Caco-2 (cell line): ENCODE results near the gene RNF14. TPM values are rescaled to one million over a fixed set of nuclear protein-coding genes. Genes with fewer than 3 reads are reported as not detected.

ENCODE experiments used
- BruUV-seq: library from RNA; stranded (reverse); fragments of 400-500 nt; replicated peaks from 2 replicates; lab custom pipeline; 2021; lab: Mats Ljungman, UMichigan
- CTCF ChIA-PET: fragments of 300-600 bp; sonication (Branson Sonifier 250); formaldehyde crosslinking; loops from one replicate; lab custom pipeline; 2022; ENCODE audit warnings: antibody characterized with exemption; lab: Charles Lee
- POLR2A ChIA-PET: fragments of 300-600 bp; sonication (Branson Sonifier 250); formaldehyde crosslinking; loops from one replicate; lab custom pipeline; 2022; ENCODE audit warnings: antibody characterized with exemption; lab: Charles Lee
- DNase-seq, 2 experiments: peaks; one replicate each; pipeline versions ENCODE4 v3.0.0 to v3.0.0-alpha.2; 2020 to 2022
- H3K27me3 ChIP-seq: replicated peaks from 2 replicates; pipeline ENCODE4 v1.6.0; 2011; ENCODE audit warnings: low read length; ENCODE audit not compliant: control insufficient read depth, insufficient read depth
- H3K36me3 ChIP-seq: 2 replicates; pipeline ENCODE4 v1.5.1; 2011; ENCODE audit warnings: low read length; ENCODE audit not compliant: control insufficient read depth, insufficient read depth
- H3K4me1 ChIP-seq: fragments of 250-450 bp; sonication (Bioruptor Pico); 2 replicates; pipeline ENCODE4 v1.5.1; 2020; ENCODE audit warnings: mild to moderate bottlenecking
- H3K4me3 ChIP-seq: 2 replicates; pipeline ENCODE4 v1.5.1; 2011; ENCODE audit warnings: low read depth, mild to moderate bottlenecking, control low read depth, low read length
- H3K9me3 ChIP-seq: fragments of 250-450 bp; sonication (Bioruptor Pico); 2 replicates; pipeline ENCODE4 v1.5.1; 2020; ENCODE audit warnings: mild to moderate bottlenecking, moderate library complexity
- H3K27ac Mint-ChIP-seq: one replicate; pipeline ENCODE4 v1.8.0; 2022; ENCODE audit warnings: mixed read lengths; ENCODE audit not compliant: unreplicated experiment
- H3K27me3 Mint-ChIP-seq: one replicate; pipeline ENCODE4 v1.8.0; 2022; ENCODE audit warnings: mixed read lengths; ENCODE audit not compliant: insufficient read depth, unreplicated experiment
- H3K36me3 Mint-ChIP-seq: one replicate; pipeline ENCODE4 v1.8.0; 2022; ENCODE audit warnings: mild to moderate bottlenecking, mixed read lengths; ENCODE audit not compliant: insufficient read depth, unreplicated experiment
- H3K4me1 Mint-ChIP-seq: one replicate; pipeline ENCODE4 v1.8.0; 2022; ENCODE audit warnings: low read depth, mixed read lengths; ENCODE audit not compliant: unreplicated experiment
- H3K4me3 Mint-ChIP-seq: one replicate; pipeline ENCODE4 v1.8.0; 2022; ENCODE audit warnings: mild to moderate bottlenecking, moderate library complexity, mixed read lengths; ENCODE audit not compliant: unreplicated experiment
- H3K9me3 Mint-ChIP-seq: one replicate; pipeline ENCODE4 v1.8.0; 2022; ENCODE audit warnings: mixed read lengths; ENCODE audit not compliant: unreplicated experiment
- CTCF ChIP-seq, 2 experiments: fragments of 200-600 bp in 1 of 2; IDR thresholded peaks; 1 replicate in 1 of 2; 2 replicates in 1 of 2; pipeline versions ENCODE4 v1.5.1 to v1.8.0; 2011 to 2022; ENCODE audit warnings: antibody characterized with exemption in 1 of 2, control low read depth in 1 of 2, inconsistent platforms in 1 of 2, low read depth in 1 of 2, low read length in 1 of 2, mild to moderate bottlenecking in 1 of 2, moderate library complexity in 1 of 2; ENCODE audit not compliant: insufficient read depth in 1 of 2, severe bottlenecking in 1 of 2, unreplicated experiment in 1 of 2
- intact Hi-C: fragments of 100-400 bp; cut with micrococcal nuclease; formaldehyde crosslinking; loops from one replicate; pipeline ENCODE4 v1.10.0; 2022; ENCODE audit not compliant: unreplicated experiment
- total RNA-seq: library from RNA; stranded (reverse); gene quantifications from 2 replicates; pipeline ENCODE4 v1.2.3, GENCODE V29; 2022

RNF14 gene
- total RNA-seq, 1 experiment from 2014 or later: 38.7 TPM

DNA sequence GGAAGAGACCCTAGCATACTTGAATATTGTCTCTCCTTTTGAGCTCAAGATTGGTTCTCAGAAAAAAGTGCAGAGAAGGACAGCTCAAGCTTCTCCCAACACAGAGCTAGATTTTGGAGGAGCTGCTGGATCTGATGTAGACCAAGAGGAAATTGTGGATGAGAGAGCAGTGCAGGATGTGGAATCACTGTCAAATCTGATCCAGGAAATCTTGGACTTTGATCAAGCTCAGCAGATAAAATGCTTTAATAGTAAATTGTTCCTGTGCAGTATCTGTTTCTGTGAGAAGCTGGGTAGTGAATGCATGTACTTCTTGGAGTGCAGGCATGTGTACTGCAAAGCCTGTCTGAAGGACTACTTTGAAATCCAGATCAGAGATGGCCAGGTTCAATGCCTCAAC is 9.5 kb downstream of the RNF14 start:
- intact Hi-C loops: no loop called here
- DNase-seq: no peak
- H3K36me3 ChIP-seq: no peaks in the 10 kb centered on the region; the same call in 1 of the 2 replicates
- ChIA-PET POLR2A (no interaction called here), CTCF (interaction anchor here (0.7 kb wide), 1 partner anchor 23 kb away, joined by 3 read pairs; no protein-coding TSS in a partner anchor)
- Mint-ChIP-seq H3K27ac (no peak overlapping the region), H3K4me3 (no peak overlapping the region), H3K36me3 (peaks cover 50% of the 10 kb centered on the region), H3K9me3 (no peaks in the 10 kb centered on the region), H3K4me1 (no peaks in the 10 kb centered on the region), H3K27me3 (no peaks in the 10 kb centered on the region)
- H3K4me3 ChIP-seq: no peak overlapping the region
- BruUV-seq: no TSS peak
- no peaks in the 10 kb centered on the region for H3K9me3 ChIP-seq
- TF ChIP-seq CTCF (IDR thresholded peaks at IDR 0.05; ENCODE audit: insufficient read depth in 1 of 2, low read depth in 1 of 2, low read length in 1 of 2, severe bottlenecking in 1 of 2, unreplicated experiment in 1 of 2): no peak
- H3K27me3 ChIP-seq: no peaks in the 10 kb centered on the region
- H3K4me1 ChIP-seq: no peaks in the 10 kb centered on the region

GRCh38 chr5:141982626-141983025 is 13.7 kb downstream of the RNF14 start:
- intact Hi-C loops: no loop called here
- Mint-ChIP-seq H3K27me3 (no peaks in the 10 kb centered on the region), H3K27ac (no peak overlapping the region), H3K36me3 (peaks cover 53% of the 10 kb centered on the region), H3K9me3 (no peaks in the 10 kb centered on the region), H3K4me3 (no peak overlapping the region), H3K4me1 (no peaks in the 10 kb centered on the region)
- H3K4me3 ChIP-seq: no peak overlapping the region
- BruUV-seq: no TSS peak
- no peak for DNase-seq
- ChIA-PET CTCF (no interaction called here), POLR2A (interaction anchor here (0.6 kb wide), 1 partner anchor 148 kb away, joined by 3 read pairs; no protein-coding TSS in a partner anchor)
- no peak for TF ChIP-seq CTCF (IDR thresholded peaks at IDR 0.05; ENCODE audit: insufficient read depth in 1 of 2, low read depth in 1 of 2, low read length in 1 of 2, severe bottlenecking in 1 of 2, unreplicated experiment in 1 of 2)
- H3K36me3 ChIP-seq: no peaks in the 10 kb centered on the region; the same call in 1 of the 2 replicates
- H3K4me1 ChIP-seq: no peaks in the 10 kb centered on the region
- H3K9me3 ChIP-seq: no peaks in the 10 kb centered on the region
- H3K27me3 ChIP-seq: no peaks in the 10 kb centered on the region

- no peaks in the 10 kb centered on the region for H3K27me3 Mint-ChIP-seq
- no peaks in the 10 kb centered on the region for H3K4me1 ChIP-seq
- no peak for DNase-seq
- TF ChIP-seq CTCF (IDR thresholded peaks at IDR 0.05; ENCODE audit: insufficient read depth in 1 of 2, low read depth in 1 of 2, low read length in 1 of 2, severe bottlenecking in 1 of 2, unreplicated experiment in 1 of 2): no peak
- peaks cover 46% of the 10 kb centered on the region for H3K36me3 Mint-ChIP-seq
- CTCF ChIA-PET: no interaction called here
- no peaks in the 10 kb centered on the region for H3K4me1 Mint-ChIP-seq
- no peak overlapping the region for H3K27ac Mint-ChIP-seq
- no peak overlapping the region for H3K4me3 Mint-ChIP-seq
- no peaks in the 10 kb centered on the region for H3K36me3 ChIP-seq
- intact Hi-C loops: no loop called here
- H3K27me3 ChIP-seq: no peaks in the 10 kb centered on the region
- POLR2A ChIA-PET: no interaction called here
- H3K9me3 ChIP-seq: no peaks in the 10 kb centered on the region
- H3K4me3 ChIP-seq: no peak overlapping the region
- no TSS peak for BruUV-seq
- H3K9me3 Mint-ChIP-seq: no peaks in the 10 kb centered on the region
Measured at GRCh38 chr5:141986072-141986471, 17.2 kb downstream of the RNF14 start.
